ENCODE results near the gene EFCAB8. TPM values are rescaled to one million over a fixed set of nuclear protein-coding genes. Genes with fewer than 3 reads are reported as not detected.
A peak's percentile ranks its signal among the peaks of the same experiment; 100 is the strongest.

EFCAB8 gene
- total RNA-seq, 1 experiment from 2014 or later: 1.8 TPM

GRCh38 chr20:32911355-32911754 lies 52.6 kb downstream of the EFCAB8 start:
- Mint-ChIP-seq H3K27me3 (ENCODE audit: insufficient read depth, unreplicated experiment) (peaks cover 7% of the 10 kb centered on the region), H3K36me3 (ENCODE audit: insufficient read depth, unreplicated experiment) (no peaks in the 10 kb centered on the region), H3K4me1 (ENCODE audit: low read depth, unreplicated experiment) (no peaks in the 10 kb centered on the region), H3K27ac (ENCODE audit: unreplicated experiment) (no peak overlapping the region), H3K4me3 (ENCODE audit: unreplicated experiment) (no peak overlapping the region), H3K9me3 (ENCODE audit: unreplicated experiment) (no peaks in the 10 kb centered on the region)
- ChIA-PET POLR2A (no interaction called here), CTCF (interaction anchor here (0.6 kb wide), 1 partner anchor 10 kb away, joined by 4 read pairs; no protein-coding TSS in a partner anchor)
- H3K4me3 ChIP-seq (ENCODE audit: low read depth, low read length): no peak overlapping the region
- peaks cover 14% of the 10 kb centered on the region for H3K9me3 ChIP-seq
- DNase-seq: peak in 1 of 2 experiments; percentile 38
- H3K4me1 ChIP-seq: no peaks in the 10 kb centered on the region
- intact Hi-C loops (cut with micrococcal nuclease; ENCODE audit: unreplicated experiment): no loop called here
- TF ChIP-seq CTCF (IDR thresholded peaks at IDR 0.05; ENCODE audit: insufficient read depth in 1 of 2, low read depth in 1 of 2, low read length in 1 of 2, severe bottlenecking in 1 of 2, unreplicated experiment in 1 of 2): no peak
- no peaks in the 10 kb centered on the region for H3K27me3 ChIP-seq (replicated peaks; ENCODE audit: control insufficient read depth, insufficient read depth, low read length)
- no TSS peak for BruUV-seq (replicated peaks)
- no peaks in the 10 kb centered on the region for H3K36me3 ChIP-seq (ENCODE audit: control insufficient read depth, insufficient read depth, low read length)

GRCh38 chr20:32912688-32913087 lies 54.0 kb downstream of the EFCAB8 start:
- peaks cover 7% of the 10 kb centered on the region for H3K27me3 Mint-ChIP-seq (ENCODE audit: insufficient read depth, unreplicated experiment)
- Histone ChIP-seq H3K27me3 (replicated peaks; ENCODE audit: control insufficient read depth, insufficient read depth, low read length) (no peaks in the 10 kb centered on the region), H3K4me3 (ENCODE audit: low read depth, low read length) (no peak overlapping the region), H3K4me1 (no peaks in the 10 kb centered on the region), H3K36me3 (ENCODE audit: control insufficient read depth, insufficient read depth, low read length) (no peaks in the 10 kb centered on the region), H3K9me3 (peaks cover 17% of the 10 kb centered on the region)
- CTCF ChIA-PET: no interaction called here
- BruUV-seq (replicated peaks): no TSS peak
- no peak overlapping the region for H3K4me3 Mint-ChIP-seq (ENCODE audit: unreplicated experiment)
- H3K27ac Mint-ChIP-seq (ENCODE audit: unreplicated experiment): no peak overlapping the region
- no peaks in the 10 kb centered on the region for H3K4me1 Mint-ChIP-seq (ENCODE audit: low read depth, unreplicated experiment)
- POLR2A ChIA-PET: no interaction called here
- no peaks in the 10 kb centered on the region for H3K9me3 Mint-ChIP-seq (ENCODE audit: unreplicated experiment)
- intact Hi-C loops (cut with micrococcal nuclease; ENCODE audit: unreplicated experiment): no loop called here
- TF ChIP-seq CTCF (IDR thresholded peaks at IDR 0.05; ENCODE audit: insufficient read depth in 1 of 2, low read depth in 1 of 2, low read length in 1 of 2, severe bottlenecking in 1 of 2, unreplicated experiment in 1 of 2): no peak
- H3K36me3 Mint-ChIP-seq (ENCODE audit: insufficient read depth, unreplicated experiment): no peaks in the 10 kb centered on the region
- no peak for DNase-seq

GRCh38 chr20:32914031-32914430 lies 55.3 kb downstream of the EFCAB8 start:
- Histone ChIP-seq H3K4me3 (ENCODE audit: low read depth, low read length) (no peak overlapping the region), H3K36me3 (ENCODE audit: control insufficient read depth, insufficient read depth, low read length) (no peaks in the 10 kb centered on the region), H3K9me3 (peaks cover 17% of the 10 kb centered on the region), H3K4me1 (no peaks in the 10 kb centered on the region), H3K27me3 (replicated peaks; ENCODE audit: control insufficient read depth, insufficient read depth, low read length) (no peaks in the 10 kb centered on the region)
- Mint-ChIP-seq H3K9me3 (ENCODE audit: unreplicated experiment) (no peaks in the 10 kb centered on the region), H3K36me3 (ENCODE audit: insufficient read depth, unreplicated experiment) (no peaks in the 10 kb centered on the region), H3K4me3 (ENCODE audit: unreplicated experiment) (no peak overlapping the region), H3K4me1 (ENCODE audit: low read depth, unreplicated experiment) (no peaks in the 10 kb centered on the region), H3K27me3 (ENCODE audit: insufficient read depth, unreplicated experiment) (peaks cover 7% of the 10 kb centered on the region), H3K27ac (ENCODE audit: unreplicated experiment) (no peak overlapping the region)
- ChIA-PET POLR2A (no interaction called here), CTCF (no interaction called here)
- BruUV-seq (replicated peaks): no TSS peak
- DNase-seq: peak in 1 of 2 experiments; percentile 38
- intact Hi-C loops (cut with micrococcal nuclease; ENCODE audit: unreplicated experiment): no loop called here
- no peak for TF ChIP-seq CTCF (IDR thresholded peaks at IDR 0.05; ENCODE audit: insufficient read depth in 1 of 2, low read depth in 1 of 2, low read length in 1 of 2, severe bottlenecking in 1 of 2, unreplicated experiment in 1 of 2)

All from Caco-2 (cell line).